ENCODE measurements around the gene RGS10.
A peak's percentile ranks its signal among the peaks of the same experiment; 100 is the strongest.
"Not testable (repeated sequence)": the region's sequence is repeated elsewhere in the genome, so short reads cannot be mapped to it uniquely, and the experiment has no call there.

Gene RGS10

GRCh38 chr10:119538632-119539358, 3.7 kb downstream of the RGS10 start:
- peak; percentile 43 for DNase-seq (ENCODE audit: low read depth)

GRCh38 chr10:119537953-119538630, 4.4 kb downstream of the RGS10 start:
- no peak for DNase-seq (ENCODE audit: low read depth)

GRCh38 chr10:119536508-119537025, 6.0 kb downstream of the RGS10 start:
- DNase-seq (ENCODE audit: low read depth): no peak

GRCh38 chr10:119535837-119536507, 6.5 kb downstream of the RGS10 start:
- no peak for DNase-seq (ENCODE audit: low read depth)

- DNase-seq (ENCODE audit: low read depth): peak; percentile 62
These were observed 7.2 kb downstream of the RGS10 start for GRCh38 chr10:119535305-119535704.

GRCh38 chr10:119533473-119533872, 9.0 kb downstream of the RGS10 start:
- DNase-seq (ENCODE audit: low read depth): no peak

GRCh38 chr10:119532791-119533190, 9.7 kb downstream of the RGS10 start:
- not testable (repeated sequence) for DNase-seq (ENCODE audit: low read depth)

GRCh38 chr10:119532251-119532650, 10.3 kb downstream of the RGS10 start:
- DNase-seq (ENCODE audit: low read depth): not testable (repeated sequence)

- peak; percentile 78 for DNase-seq (ENCODE audit: low read depth)
These were observed 11.5 kb downstream of the RGS10 start for GRCh38 chr10:119531067-119531466.

GRCh38 chr10:119528663-119529237, 13.8 kb downstream of the RGS10 start:
- peak; percentile 94 for DNase-seq (ENCODE audit: low read depth)

- no peak for DNase-seq (ENCODE audit: low read depth)
These were observed 15.6 kb downstream of the RGS10 start for GRCh38 chr10:119526621-119527592.

GRCh38 chr10:119526149-119526548, 16.4 kb downstream of the RGS10 start:
- DNase-seq (ENCODE audit: low read depth): no peak

GRCh38 chr10:119525116-119525515, 17.4 kb downstream of the RGS10 start:
- no peak for DNase-seq (ENCODE audit: low read depth)

GRCh38 chr10:119524720-119525070, 17.8 kb downstream of the RGS10 start:
- no peak for DNase-seq (ENCODE audit: low read depth)

- DNase-seq (ENCODE audit: low read depth): no peak
These were observed 18.4 kb downstream of the RGS10 start for GRCh38 chr10:119523895-119524719.

GRCh38 chr10:119522747-119523426, 19.6 kb downstream of the RGS10 start:
- DNase-seq (ENCODE audit: low read depth): no peak

- DNase-seq (ENCODE audit: low read depth): peak; percentile 88
These were observed 20.9 kb downstream of the RGS10 start for GRCh38 chr10:119521443-119522204.

GRCh38 chr10:119520283-119520682, 22.2 kb downstream of the RGS10 start:
- DNase-seq (ENCODE audit: low read depth): no peak

- no peak for DNase-seq (ENCODE audit: low read depth)
These were observed 23.6 kb downstream of the RGS10 start for GRCh38 chr10:119518936-119519335.

All from EH (cell line).